Activated T-cell treated with anti-CD3 and anti-CD28 coated beads for 4 hours (primary cell): Measurements from ENCODE around the gene CDH4.

Experiments
- DNase-seq: peaks from one replicate; pipeline ENCODE4 v3.0.0-alpha.2; 2020

The CDH4 gene

DNA sequence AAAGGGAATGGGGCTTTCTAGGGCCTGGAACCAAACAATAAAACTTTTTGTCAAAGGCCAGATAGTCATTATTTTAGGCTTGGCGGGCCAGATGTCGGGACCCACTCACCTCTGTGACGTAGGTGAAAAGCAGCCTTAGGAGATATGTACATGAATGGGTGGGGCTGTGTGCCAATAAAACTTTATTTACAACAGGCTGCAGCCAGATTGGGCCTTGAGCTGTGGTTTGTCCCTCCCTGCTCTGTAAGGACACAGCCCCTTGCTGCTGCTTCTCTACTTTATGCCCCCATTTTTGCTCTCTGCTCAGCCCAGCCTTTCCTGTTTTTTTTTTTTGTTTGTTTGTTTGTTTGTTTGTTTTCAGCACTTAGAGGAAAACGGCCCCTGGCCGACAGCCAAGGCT is 32.7 kb downstream of the CDH4 start:
- DNase-seq = no peak

DNA sequence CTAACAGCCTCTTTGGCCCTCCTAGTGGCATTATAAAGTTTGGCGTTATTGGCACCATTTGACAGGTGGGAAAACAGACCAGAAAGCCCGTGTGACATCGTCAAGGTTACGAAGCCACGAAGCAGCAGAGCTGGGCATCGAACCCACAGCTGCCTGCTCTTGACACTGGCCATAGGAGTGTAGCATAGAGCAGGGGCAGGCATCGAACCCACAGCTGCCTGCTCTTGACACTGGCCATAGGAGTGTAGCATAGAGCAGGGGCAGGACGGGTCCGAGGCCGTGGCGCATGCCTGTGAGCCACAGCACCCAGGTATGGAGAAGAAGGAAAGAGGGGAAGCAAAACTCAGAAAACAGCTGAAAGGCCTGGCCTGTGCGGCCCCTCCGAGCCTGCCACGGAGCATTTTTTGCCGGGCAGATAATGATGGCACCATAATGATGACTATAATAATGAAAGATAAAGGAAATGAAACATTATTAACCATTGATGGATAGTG is 33.1 kb downstream of the CDH4 start:
- no peak for DNase-seq

DNA sequence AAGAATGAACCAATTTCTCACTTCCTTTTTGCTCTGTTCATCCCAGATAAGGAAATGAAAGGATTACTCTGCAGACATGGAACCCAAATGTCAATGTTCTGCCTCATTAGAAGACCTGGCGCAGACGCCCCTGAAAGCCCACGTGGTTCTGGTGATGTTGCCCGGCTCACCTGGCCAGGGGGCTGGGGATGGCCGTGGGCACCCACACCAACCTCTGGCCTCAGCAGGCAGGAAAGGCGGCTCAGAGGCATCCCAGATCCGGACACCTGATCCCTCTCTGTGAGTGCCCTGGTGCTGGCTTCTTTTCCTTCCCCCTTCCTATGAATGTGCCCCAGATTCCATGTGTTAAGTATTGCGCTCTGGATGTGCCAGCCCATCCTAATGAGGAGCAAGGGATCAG is 33.6 kb downstream of the CDH4 start:
- no peak for DNase-seq

DNA sequence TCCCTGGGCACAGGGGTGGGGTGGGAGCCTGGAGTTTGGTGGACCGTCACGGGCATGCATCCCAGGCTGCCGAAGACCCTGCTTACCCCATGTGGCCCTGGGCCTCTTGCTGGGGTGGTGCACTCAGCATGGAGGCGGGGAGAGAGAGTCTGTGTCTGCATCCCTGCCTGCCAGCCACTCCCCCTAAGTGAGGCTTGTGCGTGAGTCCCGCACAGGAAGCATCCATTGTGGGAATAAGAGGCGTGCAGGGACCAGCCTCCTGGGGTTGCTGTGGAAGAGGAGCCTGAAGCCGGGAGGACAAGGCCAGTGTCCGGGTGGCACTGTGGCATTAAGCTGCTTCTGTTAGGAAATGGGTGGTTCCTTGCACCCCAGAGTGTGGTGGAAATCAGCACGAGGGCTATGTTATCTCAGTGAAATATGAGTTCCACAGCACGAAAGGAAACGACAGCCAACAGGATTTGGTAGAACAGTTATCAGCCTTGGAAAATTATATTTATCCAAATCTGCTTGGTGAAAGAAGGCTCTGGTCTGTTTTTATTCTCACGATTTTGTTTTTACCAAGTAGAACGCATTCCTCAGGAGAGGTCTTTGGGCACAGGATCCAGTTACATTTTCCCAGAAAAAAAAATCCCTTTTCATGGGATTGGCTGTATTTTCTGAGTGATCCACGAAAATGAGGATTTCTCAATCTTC is 35.7 kb downstream of the CDH4 start:
- DNase-seq = no peak

DNA sequence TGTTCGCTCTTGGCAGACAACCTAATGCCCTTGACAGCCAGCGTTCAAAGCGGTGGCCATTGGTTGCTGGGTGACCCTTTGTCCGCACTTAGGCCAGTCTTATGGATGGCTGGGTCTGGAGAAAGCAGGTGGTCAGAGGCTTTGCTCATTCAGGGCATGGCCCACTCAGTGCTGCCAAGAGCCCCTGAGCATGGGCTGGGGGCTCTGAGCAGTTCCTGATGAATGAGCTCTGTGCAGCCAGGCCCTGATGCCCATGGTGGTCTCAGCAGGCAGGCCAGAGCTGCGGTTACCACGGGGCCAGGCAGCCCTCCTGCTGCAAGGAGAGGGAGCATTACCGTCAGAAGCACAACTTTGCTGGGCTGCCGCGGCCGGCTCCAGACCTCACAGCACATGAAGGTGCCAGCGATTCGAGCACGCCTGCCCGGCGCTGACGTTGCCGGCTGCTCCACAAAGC is 36.3 kb downstream of the CDH4 start:
- no peak for DNase-seq

DNA sequence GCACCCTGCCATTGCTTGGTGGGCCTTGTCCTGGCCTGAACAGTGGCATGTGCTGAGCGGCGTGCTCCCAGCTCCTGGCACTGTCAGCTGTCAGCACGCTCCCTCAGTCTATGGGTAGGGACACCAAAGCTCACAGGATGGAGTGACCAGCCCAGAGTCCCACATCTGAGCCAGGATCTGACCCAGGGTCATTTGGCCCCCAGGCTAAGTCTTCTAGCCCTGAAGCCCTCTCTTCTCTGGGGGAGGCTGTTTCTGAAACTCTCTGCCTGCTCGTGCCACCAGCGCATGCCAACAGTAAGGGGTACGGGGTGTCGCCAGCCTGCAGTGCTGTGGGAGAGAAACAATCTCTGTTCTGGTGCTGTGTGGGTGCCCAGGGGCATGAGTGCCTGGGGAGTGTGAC is 37.1 kb downstream of the CDH4 start:
- no peak for DNase-seq

DNA sequence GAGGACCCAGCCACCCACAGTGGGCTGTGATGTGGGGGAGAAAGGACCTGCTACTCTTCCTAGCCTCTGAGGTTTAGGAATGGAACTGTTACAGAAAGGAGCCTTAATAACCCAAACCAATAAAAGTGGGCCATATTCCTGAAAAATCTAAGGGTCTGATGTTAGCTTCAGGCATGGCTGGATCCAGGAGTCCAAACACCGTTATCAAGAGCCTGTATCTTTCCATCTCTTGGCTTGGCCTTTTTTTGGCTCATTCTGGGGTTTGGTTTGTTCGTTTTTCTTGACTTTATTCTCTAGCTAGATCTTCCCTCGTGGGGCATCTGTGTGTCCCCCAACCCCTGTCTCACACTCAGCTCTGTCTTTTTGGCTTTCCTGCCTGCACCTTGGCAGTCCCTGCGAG is 38.7 kb downstream of the CDH4 start:
- no peak for DNase-seq

DNA sequence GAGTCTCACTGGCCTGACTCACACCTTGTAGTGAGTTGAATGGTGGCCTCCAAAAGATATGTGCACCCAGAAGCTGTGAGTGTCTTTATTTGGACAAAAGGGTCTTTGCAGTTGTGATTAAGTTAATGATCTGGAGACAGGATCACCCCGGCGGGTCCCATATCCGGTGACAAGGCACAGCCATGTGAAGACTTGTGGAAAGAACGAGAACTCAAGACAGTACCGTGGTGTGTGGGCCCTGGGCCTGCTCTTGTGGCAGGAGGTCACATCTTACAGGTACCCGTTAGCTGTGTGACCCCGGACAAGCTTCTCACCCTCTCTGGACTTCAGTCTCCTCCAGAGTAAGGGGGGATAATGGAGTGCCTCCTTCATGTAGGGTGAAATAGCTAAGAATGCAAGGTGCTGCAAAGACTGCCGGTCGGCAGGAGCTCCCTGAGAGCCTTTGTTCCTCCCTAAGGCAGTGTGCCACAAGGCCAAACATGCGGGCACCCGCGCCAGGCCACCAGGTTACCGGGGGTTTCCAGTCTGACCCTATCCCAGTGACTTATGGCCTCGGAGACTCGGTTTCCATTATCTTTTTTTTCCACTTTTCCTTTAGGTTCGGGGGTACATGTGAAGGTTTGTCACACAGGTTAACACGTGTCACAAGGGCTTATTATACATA is 39.2 kb downstream of the CDH4 start:
- DNase-seq = no peak

DNA sequence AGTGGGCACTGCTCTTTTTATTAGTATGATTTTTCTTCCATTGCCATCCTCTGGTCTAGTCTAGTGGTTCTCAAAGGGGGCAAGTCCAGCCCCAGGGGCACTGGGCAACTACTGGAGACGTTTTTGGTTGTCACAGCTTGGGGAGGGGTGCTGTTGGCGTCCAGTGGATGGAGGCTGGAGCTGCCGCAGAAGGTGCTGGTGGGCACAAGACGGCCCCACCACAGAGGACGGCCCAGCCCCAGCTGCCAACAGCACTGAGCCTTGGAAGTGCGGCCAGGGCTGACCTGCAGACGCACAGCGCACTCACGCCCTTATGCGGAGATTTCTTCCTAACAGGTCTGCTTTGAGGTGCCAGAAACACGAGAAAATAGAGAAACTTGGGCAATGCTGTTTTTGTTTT is 40.3 kb downstream of the CDH4 start:
- no peak for DNase-seq

DNA sequence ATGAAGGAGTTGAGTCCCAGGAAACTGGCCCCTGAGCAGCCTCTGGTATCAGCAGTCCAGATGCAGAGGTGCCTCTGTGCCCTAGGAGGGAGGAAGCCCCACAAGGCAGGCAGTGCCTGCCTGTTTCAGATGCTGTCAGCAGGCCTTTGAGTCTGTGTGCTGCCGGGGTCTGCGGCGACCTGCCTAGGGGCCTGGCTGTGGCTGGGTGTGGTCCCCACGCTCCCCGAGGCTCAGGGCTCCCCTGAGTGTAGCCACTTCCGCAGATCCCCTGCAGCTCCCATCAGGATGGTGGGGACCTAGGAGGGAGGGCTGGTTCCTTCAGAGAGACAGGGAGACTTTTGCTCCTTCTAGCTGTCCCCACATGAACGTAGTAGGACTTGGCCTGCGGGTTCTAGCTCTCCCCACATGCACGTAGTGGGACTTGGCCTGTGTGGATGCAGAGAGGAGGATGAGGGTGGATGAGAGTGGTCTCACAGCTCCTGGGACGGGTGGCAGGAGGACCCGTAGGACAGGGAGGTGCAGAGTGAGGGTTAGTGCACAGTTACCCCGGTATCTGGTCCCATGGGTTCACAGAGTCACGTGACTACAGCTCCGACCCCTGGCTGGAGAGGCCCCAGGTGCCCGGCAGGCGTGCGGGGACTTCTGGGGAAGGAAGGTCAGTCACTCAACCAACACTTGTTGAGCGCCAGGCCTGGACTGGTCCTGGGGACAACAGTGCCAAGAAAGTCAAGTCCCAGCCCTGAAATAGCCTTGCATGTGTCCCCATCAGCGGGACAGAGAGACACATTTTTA is 41.0 kb downstream of the CDH4 start:
- DNase-seq = no peak

DNA sequence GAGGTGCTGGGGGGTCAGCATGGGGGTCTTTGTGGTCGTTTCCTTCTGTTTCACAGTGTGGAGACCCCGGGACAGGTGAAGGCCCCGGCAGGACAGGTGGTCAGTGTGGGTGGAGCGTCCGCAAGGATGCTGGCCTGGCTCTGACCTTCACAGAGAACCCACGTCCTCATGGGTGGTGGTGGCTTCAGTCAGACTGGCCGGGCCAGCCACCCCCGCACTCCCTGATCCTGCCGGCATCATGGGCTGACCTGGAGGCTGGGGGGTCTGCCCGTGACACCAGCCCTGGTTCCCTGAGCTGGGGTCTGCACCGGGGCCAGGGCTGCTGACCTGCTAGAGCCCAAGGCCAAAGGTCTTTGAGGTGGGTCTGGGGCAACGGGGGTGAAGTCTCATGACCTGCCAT is 41.9 kb downstream of the CDH4 start:
- no peak for DNase-seq

DNA sequence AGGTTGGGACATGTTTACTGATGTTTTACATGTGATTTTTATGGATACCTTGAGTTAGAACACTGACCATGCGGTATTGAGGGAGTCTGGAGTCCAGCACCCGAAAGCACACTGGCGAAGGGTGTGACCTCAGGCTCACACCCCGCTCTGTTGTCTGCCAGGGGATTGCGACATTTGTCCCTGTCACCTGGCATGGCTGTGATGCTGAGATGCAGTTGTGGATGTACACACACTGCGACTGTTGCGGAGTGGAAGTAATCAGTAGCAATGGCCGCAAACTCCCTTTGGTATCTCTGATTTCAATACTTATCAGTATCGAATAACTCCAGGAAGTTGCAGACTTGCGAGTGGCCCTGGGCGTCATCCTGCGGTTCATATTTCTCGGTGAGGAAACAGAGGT is 43.2 kb downstream of the CDH4 start:
- no peak for DNase-seq

DNA sequence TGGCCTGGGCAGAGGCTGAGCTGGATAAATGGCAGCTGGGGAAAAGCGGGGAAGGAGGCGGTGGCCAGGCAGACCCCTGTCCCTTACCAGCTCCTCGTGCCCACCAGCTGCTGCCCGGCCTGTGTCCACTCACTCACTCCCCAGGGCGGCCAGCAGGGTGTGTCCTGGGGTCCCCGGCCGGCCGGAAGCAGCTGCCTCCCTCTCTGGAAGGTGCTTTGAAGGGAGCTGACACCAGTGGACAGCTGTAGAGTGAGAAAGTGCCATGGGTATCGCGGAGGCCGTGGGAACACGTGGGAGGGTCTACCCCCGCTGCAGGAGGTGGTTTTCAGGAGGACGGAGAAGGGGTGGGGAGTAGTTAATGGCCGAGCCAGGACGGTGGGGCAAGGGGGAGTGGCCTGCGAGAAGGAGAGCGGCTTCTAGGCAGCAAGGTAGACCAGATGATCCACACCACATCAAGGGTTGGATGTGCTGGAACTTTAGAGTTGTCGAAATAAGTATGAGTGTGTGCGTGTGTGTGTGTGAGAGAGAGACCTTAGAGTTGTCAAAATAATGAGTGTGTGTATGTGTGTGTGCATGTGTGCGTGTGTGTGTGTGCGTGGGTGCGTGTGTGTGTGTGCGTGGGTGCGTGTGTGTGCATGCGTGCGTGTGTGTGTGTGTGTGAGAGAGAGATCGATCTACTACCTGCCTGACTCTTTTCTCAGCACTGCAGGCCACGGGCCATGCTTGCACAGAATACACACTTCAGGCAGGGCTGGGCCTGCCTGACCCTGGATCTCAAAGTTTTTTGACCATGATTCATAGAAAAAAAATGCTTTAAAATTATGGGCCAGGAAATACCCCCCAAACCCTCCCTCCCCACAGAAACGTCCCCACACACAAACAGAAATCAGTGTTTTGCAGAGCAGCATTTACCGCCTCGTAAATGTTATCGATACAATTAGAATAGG is 43.9 kb downstream of the CDH4 start:
- DNase-seq = no peak

DNA sequence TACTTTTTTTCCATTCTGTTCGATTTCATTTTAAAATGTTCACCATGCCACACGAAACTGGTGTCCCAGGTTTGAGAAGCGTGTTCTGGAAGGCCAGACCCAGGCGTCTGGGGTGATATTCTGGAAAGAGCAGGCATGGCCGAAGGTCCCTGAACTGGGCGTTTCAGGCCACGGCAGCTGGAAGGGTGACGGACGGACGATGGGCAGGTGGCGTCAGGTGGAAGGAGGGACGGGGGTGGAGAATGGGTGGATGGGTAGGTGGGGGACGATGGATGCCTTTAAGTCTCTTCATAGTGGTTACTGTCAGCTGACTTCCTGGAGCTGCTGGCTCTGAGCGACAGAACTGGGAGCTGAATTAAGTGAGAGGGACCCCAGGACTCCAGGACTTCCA is 44.6 kb downstream of the CDH4 start:
- no peak for DNase-seq

DNA sequence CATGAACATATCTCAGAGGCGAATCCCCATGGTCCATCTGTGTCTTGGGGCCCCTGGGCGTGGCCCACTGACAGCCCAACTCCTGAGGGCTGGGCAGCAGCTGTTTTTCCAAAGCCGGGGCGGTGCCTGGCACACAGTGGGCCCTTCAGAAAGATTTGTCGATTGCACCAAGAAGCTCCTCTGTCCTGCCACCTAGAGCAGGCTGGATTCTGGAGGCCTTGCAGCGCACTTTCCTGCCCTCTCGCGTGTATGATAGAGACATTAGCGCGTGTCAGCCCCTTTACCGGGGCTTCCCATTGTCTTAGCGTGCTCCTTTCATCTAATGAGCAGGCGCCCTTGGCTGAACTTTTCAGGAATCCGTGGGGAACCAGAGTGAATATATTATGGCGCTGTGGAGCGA is 45.4 kb downstream of the CDH4 start:
- no peak for DNase-seq

DNA sequence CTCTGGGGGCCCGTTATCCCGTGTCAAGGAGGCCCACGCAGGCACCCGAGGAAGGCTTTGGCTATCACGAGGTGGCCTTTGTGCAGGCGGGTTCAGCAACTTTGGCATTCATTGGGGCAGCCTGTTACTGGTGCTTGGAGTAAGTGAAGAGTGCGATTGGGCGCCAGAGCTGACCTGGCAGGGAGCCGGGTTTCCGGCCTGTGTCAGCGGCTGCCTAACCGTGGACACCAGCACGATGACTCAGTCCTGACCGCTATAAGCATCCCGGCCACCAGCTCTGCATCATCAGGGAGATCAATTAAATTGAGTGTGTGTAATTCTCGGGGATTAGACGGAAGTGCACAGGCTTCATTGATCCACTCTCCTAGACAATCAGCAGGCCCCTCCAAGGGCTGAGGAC is 45.9 kb downstream of the CDH4 start:
- DNase-seq = no peak

DNA sequence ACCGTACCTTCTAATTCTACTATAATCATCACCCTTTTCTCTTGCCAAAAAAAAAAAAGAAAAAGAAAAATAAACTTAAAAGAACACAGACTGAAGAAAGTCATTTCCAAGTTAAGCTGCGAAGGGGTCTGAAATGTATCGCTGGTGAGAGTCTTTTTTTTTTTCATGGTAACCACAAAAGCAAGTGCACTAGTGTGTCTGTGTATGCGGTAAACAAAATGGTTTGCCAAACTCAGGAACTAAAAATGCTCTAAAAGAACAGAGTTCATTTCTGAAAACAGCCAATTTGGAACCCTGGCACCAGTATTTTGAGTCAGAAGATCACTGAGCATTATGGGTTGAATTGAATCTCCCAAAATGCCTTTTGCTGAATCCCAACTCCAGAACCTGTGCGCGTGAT is 46.6 kb downstream of the CDH4 start:
- no peak for DNase-seq

DNA sequence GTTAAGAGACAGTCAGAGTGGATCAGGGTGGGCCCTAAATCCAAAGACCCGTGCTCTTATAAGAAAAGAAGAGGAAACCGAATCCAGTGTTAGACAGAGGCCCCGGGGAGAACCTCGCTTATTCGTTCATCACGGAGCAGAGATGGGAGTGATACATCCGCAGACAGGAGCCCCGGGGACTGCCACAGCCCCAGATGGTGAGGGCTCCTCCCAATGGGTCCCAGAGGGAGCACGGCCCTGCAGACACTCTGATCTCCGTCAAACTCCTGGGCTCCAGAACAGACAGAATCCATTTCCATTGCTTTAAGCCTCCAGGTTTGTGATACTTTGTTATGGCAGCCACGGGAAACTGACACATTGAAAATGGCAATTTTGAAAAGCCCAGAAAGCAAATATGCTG is 47.0 kb downstream of the CDH4 start:
- no peak for DNase-seq

DNA sequence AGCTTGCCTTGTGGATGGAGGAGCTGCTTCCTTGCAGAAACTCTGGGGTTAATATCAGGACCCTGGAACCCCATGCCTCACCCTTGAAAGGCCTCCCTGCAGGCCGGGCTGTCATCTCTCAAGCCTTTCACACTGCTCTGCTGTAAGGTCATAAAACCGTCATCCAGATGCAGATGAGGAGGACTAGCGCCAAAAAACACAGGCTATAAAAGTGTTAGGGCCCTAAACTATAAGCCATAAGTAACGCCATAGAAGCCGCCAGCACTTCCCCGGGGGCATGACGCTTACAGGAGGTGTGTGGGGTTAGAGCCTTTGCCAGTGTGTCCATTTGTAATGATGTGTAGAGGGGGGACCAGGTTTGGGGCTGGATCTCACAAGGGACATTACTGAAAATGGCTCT is 47.6 kb downstream of the CDH4 start:
- DNase-seq = no peak

DNA sequence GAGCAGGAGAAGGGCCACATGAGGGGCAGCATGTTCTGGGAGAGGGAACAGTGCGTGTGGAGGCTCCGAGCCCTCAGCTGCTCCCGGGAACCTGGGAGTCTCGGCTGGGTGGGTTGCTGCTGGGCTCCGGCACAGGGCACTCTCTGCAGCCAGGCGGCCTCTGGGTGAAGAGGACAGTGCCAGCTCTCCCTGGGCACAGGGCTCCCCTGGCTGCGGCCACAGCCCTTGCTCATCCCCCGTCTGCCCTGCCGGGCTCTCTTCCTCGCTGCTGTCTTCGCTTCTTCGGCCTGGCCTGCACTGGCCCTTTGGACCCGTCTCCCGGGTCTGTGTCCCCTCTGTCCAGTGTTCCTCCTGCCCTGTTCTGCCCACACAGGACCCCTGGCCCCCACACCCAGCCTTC is 48.2 kb downstream of the CDH4 start:
- DNase-seq = no peak

DNA sequence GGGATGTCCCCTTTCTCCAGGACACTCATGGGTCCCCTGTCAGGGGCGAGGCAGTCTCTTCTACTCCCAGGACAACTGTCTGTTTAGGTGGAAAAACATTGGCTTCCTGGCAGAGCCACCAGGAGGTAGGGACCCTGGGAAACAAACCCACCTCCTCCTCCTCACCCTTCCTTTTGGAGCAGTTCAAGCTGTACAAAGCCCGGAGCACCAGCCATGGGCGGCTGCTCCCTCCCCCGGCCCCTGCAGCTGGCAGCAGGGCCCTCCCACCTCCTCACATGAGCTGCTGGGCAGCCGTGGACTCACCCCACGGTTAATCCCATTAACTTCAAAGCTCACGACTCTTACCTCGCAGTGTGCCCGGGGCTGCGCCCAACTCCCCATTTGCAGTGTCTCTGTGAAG is 48.6 kb downstream of the CDH4 start:
- no peak for DNase-seq

DNA sequence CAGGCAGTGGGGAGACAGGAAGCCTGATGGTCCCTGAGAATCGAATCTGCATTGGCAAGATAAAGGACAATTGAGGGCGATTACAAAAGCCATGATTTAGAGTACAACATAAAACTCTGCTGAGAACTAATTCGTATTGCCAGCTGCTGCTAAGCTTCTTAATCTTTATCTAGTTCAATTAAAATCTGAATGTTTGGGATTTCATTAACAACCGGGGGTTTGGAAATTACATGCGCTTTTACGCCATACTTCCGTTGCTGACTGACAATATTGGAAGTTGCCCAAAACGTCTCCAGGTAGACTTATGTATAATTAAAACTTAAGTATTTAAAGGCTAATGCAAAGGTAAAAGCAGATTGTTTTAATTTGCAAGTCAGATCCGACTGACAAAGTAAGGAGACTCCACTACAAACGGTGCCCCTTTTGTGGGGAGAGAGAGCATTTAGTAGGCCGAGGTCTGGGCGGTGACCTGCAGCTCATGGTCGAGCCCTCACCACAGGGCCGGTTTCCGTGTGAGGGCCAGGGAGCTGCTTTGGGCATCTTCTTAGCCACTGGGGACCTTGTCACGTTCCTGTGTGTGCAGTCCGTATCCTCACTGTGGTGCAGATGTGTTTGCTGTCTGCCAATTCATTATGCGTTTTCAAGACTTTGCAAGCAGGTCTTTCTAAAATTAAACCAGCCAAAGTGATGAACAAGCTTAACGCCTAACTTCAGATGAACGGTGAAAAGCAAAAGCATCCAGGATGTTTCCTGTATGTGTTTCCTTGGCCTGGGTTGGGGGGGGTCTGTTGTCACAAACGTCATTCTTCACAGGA is 49.9 kb downstream of the CDH4 start:
- no peak for DNase-seq
